Measurements from ENCODE around the gene CD38. TPM values are rescaled to one million over a fixed set of nuclear protein-coding genes. Genes with fewer than 3 reads are reported as not detected.
"Not testable (repeated sequence)": the region's sequence is repeated elsewhere in the genome, so short reads cannot be mapped to it uniquely, and the experiment has no call there.

CD38 gene
- total RNA-seq, 1 donor from 2014 or later: 11.1 TPM

DNA sequence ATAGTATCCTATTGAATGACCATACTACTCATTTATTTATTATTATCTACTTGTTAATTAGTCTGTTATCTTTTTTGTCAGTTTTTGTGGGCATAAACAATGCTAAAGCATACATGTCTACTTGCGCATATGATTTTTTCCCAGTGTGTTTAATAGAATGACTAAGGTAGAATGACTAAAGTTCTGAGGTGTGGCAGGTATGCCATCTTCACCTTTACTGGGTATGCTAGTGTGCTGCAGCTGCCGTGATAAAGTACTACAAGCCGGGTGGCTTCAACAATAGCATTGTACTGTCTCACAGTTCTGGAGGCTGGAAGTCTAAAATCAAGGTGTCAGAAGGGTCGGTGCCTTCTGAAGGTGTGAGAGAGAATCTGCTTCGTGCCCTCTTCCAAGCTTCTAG lies 19.2 kb downstream of the CD38 start:
- no peak for DNase-seq (ENCODE audit: low read depth in 2 of 2)

DNA sequence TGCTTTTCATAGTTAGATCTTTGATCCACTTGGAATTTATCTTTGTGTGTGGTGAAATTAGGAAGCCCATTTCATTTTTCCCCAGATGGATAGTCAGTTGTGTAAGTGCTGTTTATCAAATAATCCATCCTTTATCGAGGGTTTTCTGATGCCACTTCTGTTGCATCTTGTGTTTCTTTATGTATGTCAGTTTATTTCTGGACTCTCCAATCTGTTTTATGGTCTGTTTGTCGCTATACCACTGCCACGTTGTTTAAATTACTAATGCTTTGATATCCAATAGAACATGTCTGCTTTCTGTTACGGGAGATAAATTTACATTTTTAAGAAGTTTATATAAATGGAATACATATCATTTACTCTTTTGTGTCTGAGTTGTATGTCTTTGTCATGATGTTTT lies 21.0 kb downstream of the CD38 start:
- no peak for DNase-seq (ENCODE audit: low read depth in 2 of 2)

DNA sequence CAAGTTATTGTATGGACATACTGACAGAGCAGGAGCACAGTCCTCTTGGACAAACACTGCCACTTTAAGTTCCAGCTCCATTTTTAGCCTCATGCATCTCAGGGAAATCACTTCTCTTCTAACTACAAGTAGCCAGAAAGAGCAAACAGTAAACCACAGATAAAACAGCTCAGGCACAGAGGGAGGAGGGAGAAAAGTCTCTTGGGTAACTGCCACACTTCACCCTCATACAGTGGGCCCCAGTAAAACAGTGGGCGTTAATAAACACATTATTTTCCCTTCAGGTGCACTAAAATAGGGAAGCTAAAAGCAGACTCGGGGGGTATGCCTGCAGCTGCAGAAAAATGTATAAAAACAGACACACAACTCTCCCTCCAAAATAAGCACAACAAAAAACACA lies 21.6 kb downstream of the CD38 start:
- no peak for DNase-seq (ENCODE audit: low read depth in 2 of 2)

DNA sequence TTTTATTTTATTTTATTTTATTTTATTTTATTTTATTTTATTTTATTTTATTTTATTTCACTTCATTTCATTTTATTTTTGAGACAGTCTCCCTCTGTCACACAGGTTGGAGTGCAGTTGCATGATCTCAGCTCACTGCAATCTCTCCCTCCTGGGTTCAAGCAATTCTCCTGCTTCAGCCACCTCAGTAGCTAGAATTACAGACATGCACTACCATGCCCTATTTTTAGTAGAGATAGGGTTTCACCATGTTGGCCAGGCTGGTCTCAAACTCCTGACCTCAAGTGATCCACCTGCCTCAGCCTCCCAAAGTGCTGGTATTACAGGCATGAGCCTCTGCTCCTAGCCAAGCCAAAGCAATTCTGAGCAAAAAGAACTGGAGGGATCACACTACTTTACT lies 24.4 kb downstream of the CD38 start:
- not testable (repeated sequence) for DNase-seq (ENCODE audit: low read depth in 2 of 2)

DNA sequence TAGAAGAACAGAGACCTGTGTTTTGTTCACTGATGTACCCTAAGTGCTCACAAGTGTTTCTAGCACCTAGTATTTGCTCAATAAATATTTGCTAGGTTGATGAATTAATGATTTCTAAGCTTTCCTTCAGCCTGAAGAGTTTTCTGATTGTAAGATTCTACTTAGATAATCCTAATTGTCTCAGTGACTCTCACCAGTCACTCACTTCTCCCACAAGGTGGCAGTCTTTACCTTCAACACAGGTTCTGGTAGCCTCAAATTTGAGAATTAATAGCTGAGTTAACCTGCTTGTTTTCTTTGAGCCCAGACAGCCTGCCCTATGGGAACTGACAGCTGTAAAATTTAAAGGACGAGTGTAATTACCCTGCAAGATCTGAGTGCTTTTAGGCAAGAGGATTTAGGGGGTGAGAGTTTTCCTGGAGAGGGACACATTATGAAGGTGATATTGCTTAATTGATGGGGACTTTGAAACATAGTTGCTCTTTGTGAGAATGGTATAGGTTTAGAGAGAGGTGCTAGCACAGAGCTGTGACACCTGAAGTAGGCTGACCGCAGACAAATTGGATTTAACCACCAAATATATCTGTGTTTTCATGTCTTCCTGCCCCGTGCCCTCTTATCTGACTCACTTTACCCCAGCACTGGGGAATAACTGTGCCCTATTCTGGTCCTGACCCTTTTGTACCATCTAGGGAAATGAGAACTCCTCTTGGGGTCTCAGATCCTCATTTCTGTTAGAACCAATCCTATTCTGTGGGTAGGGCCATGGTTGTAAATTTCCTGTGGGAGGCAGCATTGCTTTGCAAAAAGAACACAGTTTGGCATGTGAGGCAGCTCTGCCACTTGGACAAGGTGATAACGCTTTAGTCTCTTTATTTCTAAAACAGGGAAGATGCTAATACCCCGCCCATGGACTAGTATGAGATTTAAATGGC lies 27.7 kb downstream of the CD38 start:
- DNase-seq (ENCODE audit: low read depth in 2 of 2): peak; percentile 75 to 79

DNA sequence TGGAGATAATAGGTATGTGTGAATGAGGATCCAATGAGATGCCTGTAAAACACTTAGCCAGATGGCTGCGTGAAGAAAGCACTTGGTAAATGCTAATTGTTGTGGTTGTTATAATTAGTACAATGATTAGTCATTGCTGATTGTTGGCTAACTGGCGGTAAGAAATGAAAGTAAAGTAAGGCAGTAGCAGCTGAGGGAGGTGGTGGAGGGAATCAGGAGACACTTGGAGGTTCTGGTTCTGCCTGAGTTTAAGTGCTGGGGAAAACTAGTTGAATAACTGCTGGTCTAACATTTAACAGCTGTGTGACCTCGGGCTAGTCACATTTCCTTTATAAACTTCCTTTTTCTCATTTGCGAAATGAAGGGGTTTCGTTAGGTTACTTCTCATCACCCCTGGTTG lies 30.9 kb downstream of the CD38 start:
- DNase-seq (ENCODE audit: low read depth in 2 of 2): peak; percentile 15 to 36

DNA sequence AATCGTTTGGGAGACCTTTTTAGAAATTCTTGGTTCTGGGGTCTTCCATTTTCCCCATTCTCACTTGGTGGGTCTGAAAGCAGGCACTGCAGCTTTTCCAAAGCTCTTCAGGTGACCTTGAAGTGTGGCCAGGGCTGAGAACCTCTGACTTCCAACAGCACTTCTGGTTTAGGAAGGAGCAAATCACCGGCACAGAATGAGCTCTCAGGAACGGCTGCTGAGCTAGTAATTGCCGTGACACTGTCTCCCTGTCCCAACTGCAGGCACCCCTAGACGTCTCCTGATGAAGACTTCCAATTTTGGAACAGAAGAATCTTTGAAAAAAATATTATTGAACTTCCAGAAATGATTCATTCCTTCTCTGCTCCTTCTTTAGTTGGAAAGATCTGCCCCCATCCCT lies 31.3 kb downstream of the CD38 start:
- no peak for DNase-seq (ENCODE audit: low read depth in 2 of 2)

DNA sequence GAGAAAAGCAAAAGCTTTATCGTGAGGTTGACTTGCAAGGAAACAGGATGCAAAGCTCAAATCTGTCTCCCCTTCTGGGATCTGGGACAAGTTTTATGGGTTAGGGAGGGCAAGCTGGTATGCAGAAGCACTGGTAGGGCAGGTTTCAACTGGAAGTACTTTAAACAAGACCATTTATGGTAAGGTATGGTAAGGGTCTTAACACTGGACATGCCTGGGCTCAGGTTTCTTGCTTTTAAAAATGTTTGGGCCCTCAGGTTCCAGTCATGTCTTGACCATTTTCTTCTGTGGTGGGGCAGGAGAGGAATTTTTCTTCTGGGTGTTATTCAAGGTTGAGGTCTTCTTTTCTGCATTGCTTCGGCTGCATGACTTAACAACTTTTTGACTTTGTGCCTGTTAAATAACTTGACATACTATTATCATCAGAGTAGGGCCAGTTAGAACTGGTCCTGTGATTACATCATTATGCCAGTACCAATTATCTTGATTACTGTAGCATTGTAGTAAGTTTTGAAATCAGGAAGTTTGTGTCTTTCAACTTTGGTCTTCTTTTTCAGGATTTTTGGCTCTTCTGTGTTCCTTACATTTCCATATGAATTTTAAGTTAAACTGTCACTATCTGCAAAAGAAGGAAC lies 33.7 kb downstream of the CD38 start:
- no peak for DNase-seq (ENCODE audit: low read depth in 2 of 2)

DNA sequence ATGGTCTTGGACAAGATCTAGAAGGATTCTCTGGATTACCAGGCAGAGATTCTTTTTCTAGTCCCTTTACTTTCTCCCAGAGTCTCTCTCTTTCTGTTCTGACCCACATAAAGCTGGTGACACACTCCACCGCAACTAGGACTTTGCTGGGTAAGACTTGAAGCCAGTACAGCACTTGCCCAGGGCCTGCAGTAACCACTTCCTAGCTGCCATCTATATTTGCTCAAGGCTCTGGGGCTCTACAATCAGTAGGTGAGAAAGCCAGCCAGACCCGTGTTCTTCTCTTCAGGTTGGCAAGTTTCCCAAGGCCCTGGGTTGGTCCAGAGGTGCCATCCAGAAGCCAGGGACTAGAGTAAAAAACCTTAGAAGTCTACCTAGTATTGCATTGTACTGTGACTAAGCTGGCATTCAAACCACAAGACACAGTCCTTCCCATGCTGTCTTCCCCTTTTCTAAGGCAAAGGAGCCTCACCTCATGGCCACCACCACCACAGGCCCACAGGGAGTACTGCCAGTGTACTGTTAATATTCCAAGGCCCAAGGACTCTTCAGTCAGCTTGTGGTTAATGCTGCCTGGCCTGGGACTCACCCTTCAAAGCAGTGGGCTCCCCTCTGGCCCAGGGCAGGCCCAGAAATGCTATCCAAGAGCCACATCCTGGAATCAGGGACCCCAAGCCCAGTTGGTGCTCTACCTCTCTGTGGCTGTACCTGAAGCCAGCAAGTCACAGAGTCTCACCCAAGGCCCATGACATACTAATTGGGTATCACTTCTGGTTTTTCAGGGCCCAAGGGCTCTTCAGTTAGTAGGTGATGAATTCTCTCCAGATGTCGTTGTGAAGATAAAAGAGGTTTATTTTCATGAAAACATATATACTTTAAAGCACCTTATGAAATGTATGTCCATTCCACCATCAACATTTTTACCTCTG lies 54.7 kb downstream of the CD38 start:
- DNase-seq (ENCODE audit: low read depth in 2 of 2): no peak

DNA sequence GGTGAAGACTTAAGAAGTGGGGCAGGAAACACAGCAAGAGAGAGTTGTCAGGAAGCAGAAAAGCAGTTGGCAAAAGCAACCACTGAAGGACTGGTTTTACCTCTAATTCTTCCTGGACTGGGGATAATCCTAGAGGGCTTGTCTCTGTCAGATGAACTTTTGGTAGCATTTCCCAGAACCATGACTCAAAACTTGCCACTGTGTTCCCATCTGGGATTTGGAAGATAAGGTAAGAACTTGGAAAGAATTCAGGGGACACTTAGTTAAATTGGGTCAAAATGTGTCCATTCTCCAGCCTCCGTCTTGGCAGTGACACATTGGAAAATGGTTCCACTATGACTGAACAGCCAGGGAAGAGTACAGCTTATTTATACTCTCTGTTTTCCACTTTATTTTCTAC lies 55.7 kb downstream of the CD38 start:
- DNase-seq (ENCODE audit: low read depth in 2 of 2): no peak

DNA sequence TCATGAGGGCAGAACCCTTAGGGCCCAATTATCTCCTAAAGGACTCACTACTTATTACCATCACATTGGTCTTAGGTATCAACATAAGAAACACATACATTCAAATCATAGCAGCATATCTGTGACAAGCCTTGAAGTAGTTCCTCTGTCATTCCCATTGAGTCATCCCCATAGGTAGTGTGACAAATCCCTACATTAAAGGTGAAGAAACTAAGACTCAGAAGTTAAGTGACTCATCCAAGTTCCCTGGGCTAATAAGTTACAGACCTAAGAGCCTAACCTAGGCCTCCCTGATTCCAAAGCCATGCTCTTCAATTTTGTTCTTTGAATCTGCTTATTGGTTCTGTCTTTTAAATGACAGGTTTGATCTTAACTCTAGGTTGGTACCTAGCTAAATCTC lies 58.2 kb downstream of the CD38 start:
- DNase-seq (ENCODE audit: low read depth in 2 of 2): no peak

DNA sequence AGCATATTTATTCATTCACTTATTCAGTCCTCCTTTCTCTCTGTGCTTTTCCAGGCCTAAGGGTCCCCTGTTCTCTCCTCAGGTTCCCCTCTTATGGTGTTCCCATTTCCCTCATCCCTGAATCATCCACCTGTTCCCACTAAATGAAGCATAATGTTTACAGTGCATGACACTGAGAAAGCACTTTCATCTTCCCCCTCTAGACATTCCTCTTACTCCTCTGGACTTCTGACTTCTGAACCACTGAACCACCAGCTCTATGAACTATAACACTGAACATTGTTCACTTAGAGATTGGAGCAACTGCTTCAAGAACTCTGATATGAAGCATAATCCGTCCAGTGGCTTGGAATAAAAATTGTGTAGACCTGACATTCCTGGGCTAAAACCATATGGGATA lies 59.5 kb downstream of the CD38 start:
- no peak for DNase-seq (ENCODE audit: low read depth in 2 of 2)

DNA sequence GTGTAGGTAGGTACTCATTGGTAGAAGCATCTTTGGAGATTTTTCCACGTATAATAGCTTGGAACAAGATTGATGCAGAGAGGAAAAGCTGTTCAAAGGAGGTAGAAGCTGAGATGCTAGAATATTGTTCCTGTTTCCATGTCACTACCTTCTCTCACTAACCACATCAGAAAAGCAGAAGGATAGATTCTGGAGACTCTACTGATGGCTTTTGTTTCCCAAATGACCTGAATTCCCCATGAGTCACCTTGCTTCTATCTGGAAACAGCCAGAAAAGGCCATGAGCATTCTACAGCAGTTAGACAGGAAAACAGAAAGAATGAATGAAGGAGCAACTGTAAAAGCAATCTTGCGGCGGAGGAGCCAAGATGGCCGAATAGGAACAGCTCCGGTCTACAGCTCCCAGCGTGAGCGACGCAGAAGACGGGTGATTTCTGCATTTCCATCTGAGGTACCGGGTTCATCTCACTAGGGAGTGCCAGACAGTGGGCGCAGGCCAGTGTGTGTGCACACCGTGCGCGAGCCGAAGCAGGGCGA lies 63.1 kb downstream of the CD38 start:
- not testable (repeated sequence) for DNase-seq (ENCODE audit: low read depth in 2 of 2)

DNA sequence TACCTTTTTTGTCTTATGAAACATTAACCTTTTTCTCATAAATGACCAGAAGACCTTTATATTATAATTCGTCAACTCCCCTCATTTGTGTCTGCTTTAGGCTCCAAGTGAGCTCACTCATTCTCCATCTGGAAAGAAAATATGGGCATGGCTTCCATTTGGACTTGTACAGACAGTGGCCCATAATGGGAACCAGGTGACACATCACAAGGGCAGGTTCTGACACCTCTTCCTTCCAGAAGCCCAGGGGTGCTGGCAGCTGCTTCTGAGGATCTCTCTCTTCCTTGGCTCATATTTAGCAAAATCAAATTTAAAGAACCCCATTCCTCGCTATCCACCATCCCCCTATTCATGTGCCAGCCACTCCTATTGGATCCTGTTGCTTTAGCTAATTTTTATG lies 69.6 kb downstream of the CD38 start:
- DNase-seq (ENCODE audit: low read depth in 2 of 2): no peak

DNA sequence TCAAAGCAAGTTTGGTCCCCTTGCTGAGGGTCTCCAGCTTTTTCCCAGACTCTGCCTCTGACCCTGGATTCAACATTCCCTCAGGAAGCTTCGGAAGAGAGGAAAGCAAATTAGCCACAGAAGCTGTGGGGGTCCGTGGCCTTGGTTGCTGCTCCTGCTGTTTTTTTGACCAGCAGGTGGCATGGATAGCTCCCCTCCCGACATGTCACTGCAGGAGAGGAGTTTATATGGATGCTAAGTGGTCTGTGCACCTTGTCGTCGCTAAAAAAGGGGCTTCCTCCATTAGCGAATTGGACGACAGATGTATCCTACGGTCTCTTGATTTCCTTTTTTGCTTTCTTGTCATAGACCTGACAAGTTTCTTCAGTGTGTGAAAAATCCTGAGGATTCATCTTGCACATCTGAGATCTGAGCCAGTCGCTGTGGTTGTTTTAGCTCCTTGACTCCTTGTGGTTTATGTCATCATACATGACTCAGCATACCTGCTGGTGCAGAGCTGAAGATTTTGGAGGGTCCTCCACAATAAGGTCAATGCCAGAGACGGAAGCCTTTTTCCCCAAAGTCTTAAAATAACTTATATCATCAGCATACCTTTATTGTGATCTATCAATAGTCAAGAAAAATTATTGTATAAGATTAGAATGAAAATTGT lies 70.2 kb downstream of the CD38 start:
- DNase-seq (ENCODE audit: low read depth in 2 of 2): no peak

DNA sequence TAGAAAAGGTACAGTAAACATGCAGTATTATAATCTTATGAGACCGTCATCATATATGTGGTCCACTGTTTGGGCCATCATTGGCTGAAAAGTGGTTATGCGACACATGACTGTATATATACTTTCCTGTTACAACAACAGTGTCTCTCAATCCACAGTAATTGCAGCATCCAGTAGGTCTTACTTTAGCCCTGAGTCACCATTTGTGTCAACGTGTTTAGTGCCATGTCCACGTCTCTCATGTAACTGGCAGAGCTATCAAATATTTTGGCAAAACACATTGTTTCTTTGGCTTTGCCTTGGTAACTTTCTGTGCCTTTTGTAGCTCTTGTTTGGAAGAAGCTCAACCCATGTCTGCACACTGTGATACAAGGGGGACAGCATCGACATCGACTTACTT lies 73.8 kb downstream of the CD38 start:
- no peak for DNase-seq (ENCODE audit: low read depth in 2 of 2)

DNA sequence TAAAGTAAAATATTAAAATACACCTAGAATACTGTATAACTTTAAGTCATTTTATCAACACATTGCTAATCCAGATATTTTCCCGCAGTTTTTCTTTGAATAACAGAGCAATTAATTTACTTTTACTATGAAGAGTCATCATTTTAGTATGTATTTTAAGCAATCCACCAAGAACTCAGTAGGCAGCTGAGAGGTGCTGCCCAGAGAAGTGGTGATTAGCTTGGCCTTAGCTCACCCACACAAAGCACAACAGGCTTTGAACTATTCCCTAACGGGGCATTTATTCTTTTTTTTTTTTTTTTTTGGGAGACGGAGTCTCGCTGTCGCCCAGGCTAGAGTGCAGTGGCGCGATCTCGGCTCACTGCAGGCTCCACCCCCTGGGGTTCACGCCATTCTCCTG lies 74.4 kb downstream of the CD38 start:
- DNase-seq (ENCODE audit: low read depth in 2 of 2): no peak

DNA sequence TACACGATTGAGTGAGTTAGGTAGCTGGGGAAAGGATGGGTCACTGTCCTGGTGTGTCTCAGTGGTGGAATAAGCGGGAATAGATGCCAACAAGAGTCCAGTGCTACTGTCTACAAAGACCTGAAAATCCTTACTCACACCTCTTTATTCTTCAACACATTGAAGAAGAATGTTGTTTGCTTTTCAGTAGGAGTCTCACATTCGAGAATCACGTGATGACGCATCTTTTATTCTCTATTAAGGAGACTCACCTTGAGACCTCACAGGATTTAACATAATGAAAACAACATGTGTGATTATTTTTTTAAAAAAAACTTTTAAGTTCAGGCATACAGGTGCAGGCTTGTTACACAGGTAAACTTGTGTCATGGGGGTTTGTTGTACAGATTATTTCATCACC lies 75.2 kb downstream of the CD38 start:
- no peak for DNase-seq (ENCODE audit: low read depth in 2 of 2)

DNA sequence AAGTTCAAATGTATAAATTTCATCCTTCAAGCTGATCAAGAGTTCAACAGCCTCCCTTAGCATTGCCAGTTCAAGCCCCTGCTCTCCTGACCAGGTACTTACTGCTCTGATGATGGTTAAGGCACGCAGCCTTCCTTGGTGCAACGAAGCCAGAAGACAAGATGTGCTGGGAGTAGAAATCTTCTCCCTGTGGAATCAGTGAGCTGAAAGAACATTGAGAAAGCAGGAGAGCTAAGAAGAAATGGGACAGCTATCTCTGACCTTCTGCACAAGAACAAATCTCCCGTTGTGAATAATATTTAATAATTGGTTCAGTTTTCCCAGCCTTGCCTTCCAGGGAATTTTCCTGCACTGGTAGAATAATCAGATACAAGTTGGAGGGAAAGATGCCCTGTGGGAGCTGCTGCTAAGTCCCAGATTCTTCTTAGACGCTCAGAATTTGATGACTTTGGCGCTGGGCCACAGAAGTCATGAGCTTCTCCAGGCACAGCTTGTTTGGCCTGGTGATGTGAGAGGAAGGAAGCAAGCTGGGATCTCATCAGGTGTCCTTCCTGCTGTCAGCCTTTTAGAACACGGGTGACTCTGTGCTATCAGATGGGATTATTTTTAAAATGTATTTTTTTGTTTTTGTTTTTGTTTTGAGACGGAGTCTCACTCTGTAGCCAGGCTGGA lies 77.8 kb downstream of the CD38 start:
- DNase-seq (ENCODE audit: low read depth in 2 of 2): peak in 1 of 2 donors; percentile 71

DNA sequence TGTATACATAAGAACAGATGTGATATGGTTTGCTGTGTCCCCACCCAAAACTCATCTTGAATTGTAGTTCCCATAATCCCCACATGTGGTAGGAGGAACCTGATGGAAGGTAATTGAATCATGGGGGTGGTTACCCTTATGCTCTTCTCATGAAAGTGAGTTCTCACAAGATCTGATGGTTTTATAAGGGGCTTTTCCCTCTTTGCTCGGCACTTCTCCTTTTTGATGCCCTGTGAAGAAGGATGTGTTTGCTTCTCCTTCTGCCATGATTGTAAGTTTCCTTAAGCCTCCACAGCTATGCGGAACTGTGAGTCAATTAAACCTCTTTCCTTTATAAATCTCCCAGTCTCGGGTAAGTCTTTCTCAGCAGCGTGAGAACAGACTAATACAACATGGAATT lies 83.1 kb downstream of the CD38 start:
- not testable (repeated sequence) for DNase-seq (ENCODE audit: low read depth in 2 of 2)

Measured in lung microvascular endothelial cell (primary cell).